DOHH2 (cell line): ENCODE measurements around the gene SLC6A2.

Experiments
- EZH2phosphoT487 ChIP-seq: fragments of 200-600 bp; sonication (generic); IDR thresholded peaks from 2 replicates; pipeline ENCODE4 v1.6.1; 2017; ENCODE audit warnings: borderline replicate concordance, mild to moderate bottlenecking, antibody characterized with exemption, low read length, moderate library complexity, mixed read lengths
- TF ChIP-seq, protein P1 (sequence below): fragments of 200-600 bp; sonication (generic); IDR thresholded peaks from one replicate; pipeline ENCODE4 v1.5.1; 2014; ENCODE audit warnings: antibody characterized with exemption, mild to moderate bottlenecking, low read depth, low read length; ENCODE audit not compliant: poor library complexity, severe bottlenecking

DNA sequence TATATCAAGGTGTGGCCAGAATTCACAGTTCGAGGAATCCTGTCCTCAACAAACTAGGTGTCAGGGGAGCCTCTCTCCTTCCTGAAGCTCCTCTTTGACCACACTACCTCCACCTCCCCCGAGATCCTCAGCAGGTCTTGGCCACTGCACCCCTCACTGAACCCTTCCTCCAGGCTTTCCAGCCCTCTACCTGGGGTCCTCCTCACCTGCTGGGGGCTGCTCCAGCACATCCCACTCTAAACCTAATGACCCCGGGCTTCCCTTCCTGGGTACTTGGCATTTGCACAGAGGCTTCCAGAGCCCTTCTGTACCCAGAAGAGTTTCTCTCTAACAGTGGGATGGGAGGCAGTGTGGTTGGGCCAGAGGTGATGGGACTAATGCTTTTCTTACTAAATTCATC is 9.7 kb downstream of the SLC6A2 start:
- TF ChIP-seq, protein P1, sequence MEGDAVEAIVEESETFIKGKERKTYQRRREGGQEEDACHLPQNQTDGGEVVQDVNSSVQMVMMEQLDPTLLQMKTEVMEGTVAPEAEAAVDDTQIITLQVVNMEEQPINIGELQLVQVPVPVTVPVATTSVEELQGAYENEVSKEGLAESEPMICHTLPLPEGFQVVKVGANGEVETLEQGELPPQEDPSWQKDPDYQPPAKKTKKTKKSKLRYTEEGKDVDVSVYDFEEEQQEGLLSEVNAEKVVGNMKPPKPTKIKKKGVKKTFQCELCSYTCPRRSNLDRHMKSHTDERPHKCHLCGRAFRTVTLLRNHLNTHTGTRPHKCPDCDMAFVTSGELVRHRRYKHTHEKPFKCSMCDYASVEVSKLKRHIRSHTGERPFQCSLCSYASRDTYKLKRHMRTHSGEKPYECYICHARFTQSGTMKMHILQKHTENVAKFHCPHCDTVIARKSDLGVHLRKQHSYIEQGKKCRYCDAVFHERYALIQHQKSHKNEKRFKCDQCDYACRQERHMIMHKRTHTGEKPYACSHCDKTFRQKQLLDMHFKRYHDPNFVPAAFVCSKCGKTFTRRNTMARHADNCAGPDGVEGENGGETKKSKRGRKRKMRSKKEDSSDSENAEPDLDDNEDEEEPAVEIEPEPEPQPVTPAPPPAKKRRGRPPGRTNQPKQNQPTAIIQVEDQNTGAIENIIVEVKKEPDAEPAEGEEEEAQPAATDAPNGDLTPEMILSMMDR: no peak
- no peak for TF ChIP-seq EZH2phosphoT487
